Upper lobe of left lung (tissue), 6 donors: ENCODE measurements around the gene HCFC1. TPM values are rescaled to one million over a fixed set of nuclear protein-coding genes. Genes with fewer than 3 reads are reported as not detected.

Experiments used
- ATAC-seq, 2 donors: fragments of 200-7000 bp; cut with Tn5 transposase; one replicate each; pipeline ENCODE4 v1.9.1; 2022; ENCODE audit warnings: mild to moderate bottlenecking in 2 of 2, moderate library complexity in 2 of 2; ENCODE audit not compliant: low FRiP score in 2 of 2
- DNase-seq, 2 donors: peaks; one replicate each; pipeline ENCODE4 v3.0.0-alpha.2; 2019 to 2020
- H3K27ac ChIP-seq, 4 donors: fragments of 200-600 bp; sonication (generic); one replicate each; pipeline ENCODE4 v1.5.1; 2016 to 2019
- H3K27me3 ChIP-seq, 4 donors: fragments of 200-600 bp; sonication (generic); one replicate each; pipeline ENCODE4 v1.5.1; 2017 to 2019
- H3K36me3 ChIP-seq, 4 donors: fragments of 200-600 bp; sonication (generic); one replicate each; pipeline ENCODE4 v1.5.1; 2016 to 2019
- H3K4me1 ChIP-seq, 4 donors: fragments of 200-600 bp; sonication (generic); one replicate each; pipeline ENCODE4 v1.5.1; 2018 to 2019
- H3K4me3 ChIP-seq, 4 donors: fragments of 200-600 bp; sonication (generic); one replicate each; pipeline ENCODE4 v1.5.1; 2017 to 2019; ENCODE audit warnings: mild to moderate bottlenecking in 2 of 4, moderate library complexity in 1 of 4
- H3K9me3 ChIP-seq, 4 donors: fragments of 200-600 bp; sonication (generic); one replicate each; pipeline ENCODE4 v1.5.1; 2018 to 2019
- EP300 ChIP-seq, 4 donors: sonication (generic); formaldehyde crosslinking; IDR thresholded peaks; one replicate each; pipeline ENCODE4 v1.5.1; 2017; ENCODE audit warnings: antibody characterized with exemption in 4 of 4, control low read depth in 2 of 4
- POLR2A ChIP-seq, 4 donors: fragments of 450-650 bp; IDR thresholded peaks; one replicate each; pipeline ENCODE4 v1.5.1; 2016 to 2017; ENCODE audit warnings: antibody characterized with exemption in 4 of 4, mild to moderate bottlenecking in 2 of 4
- POLR2AphosphoS5 ChIP-seq, 2 donors: sonication (generic); formaldehyde crosslinking; IDR thresholded peaks; one replicate each; pipeline ENCODE4 v1.5.1; 2017; ENCODE audit warnings: antibody characterized with exemption in 2 of 2
- WGBS, 2 donors: methylation state at CpG; one replicate each; pipeline ENCODE4 v1.1.5; 2017 to 2018; 5-methylcytosine and 5-hydroxymethylcytosine counted together
- total RNA-seq, 6 donors: library from RNA; depleted of rRNA in 4 of 6; stranded (reverse); fragments of >200 nt in 4 of 6; gene quantifications; one replicate each; pipeline versions ENCODE4 v1.1.0 to v1.2.1, GENCODE V29; 2016 to 2021
- TF ChIP-seq, protein P1 (sequence below), 6 experiments: fragments of 450-650 bp in 4 of 6; fragments of 200-600 bp in 2 of 6; sonication (generic) in 2 of 6; IDR thresholded peaks; one replicate each; pipeline ENCODE4 v1.5.1; 2016 to 2019; ENCODE audit warnings: antibody characterized with exemption in 6 of 6
- donor health status: DM: no; HTN: no; CAD: no; lungs with moderate emphysema.
- donor health status: DM: no; HTN: yes; CAD: no; lungs with severe emphysema.

Gene HCFC1
- total RNA-seq, 6 donors from 2014 or later, result 40.8 to 78.9 (median 52.2) TPM

DNA sequence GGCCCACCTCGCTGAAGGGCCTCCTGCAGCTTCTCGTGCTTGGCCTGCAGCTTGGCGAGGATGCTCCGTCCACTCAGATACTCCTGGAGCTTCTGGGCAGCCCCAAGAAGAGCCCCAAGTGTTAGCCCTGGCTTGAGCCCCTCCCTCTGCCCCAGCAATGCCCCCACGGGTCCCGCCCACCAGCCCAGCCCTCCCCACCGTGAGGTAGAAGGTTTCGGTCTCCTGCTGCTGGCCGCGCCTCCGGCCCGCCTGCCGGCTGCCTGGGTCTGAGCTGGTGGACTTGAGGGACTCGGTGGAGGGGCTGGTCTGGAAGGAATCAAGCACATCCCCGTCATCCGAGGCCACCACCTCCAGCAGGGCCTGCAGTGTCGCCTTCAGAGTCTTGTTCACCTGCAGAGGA lies 58.4 kb downstream of the HCFC1 start:
- H3K36me3 ChIP-seq, result peaks cover 0 to 38% (median 3%) of the 10 kb centered on the region in 4 donors
- peak in 1 of 2 donors; percentile 34 for DNase-seq
- no peaks in the 10 kb centered on the region for H3K9me3 ChIP-seq
- no peaks in the 10 kb centered on the region for H3K4me1 ChIP-seq
- 87% methylated on average over 16 of the region's 17 CpGs; no CpG with 5 or more reads in 1 of the 2 donors for WGBS, 2 donors
- H3K27me3 ChIP-seq, result no peaks in the 10 kb centered on the region
- no peak overlapping the region for H3K4me3 ChIP-seq
- no peak for ATAC-seq
- no peak for TF ChIP-seq EP300 (IDR thresholded peaks at IDR 0.05)
- no peak for TF ChIP-seq POLR2AphosphoS5 (IDR thresholded peaks at IDR 0.05)
- TF ChIP-seq, protein P1, sequence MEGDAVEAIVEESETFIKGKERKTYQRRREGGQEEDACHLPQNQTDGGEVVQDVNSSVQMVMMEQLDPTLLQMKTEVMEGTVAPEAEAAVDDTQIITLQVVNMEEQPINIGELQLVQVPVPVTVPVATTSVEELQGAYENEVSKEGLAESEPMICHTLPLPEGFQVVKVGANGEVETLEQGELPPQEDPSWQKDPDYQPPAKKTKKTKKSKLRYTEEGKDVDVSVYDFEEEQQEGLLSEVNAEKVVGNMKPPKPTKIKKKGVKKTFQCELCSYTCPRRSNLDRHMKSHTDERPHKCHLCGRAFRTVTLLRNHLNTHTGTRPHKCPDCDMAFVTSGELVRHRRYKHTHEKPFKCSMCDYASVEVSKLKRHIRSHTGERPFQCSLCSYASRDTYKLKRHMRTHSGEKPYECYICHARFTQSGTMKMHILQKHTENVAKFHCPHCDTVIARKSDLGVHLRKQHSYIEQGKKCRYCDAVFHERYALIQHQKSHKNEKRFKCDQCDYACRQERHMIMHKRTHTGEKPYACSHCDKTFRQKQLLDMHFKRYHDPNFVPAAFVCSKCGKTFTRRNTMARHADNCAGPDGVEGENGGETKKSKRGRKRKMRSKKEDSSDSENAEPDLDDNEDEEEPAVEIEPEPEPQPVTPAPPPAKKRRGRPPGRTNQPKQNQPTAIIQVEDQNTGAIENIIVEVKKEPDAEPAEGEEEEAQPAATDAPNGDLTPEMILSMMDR (IDR thresholded peaks at IDR 0.05), result no peak
- TF ChIP-seq POLR2A (IDR thresholded peaks at IDR 0.05), result no peak
- H3K27ac ChIP-seq, result no peak overlapping the region

DNA sequence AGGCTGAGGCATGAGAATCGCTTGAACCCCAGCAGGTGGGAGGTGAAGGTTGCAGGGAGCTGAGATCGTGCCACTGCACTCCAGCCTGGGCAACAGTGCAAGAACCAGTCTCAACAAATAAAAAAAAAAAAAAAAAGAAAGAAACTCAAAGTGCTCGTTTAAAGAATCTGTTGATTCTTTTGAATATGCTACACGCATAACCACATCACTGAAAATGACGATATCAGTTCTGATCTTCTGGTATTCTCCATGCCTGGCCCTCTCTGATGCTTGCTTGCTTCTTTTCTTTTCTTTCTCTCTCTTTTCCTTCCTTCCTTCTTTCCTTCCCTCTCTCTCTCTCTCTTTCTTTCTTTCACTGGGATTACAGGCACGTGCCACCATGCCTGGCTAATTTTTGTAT lies 59.8 kb downstream of the HCFC1 start:
- TF ChIP-seq, protein P1 (IDR thresholded peaks at IDR 0.05), result no peak
- TF ChIP-seq POLR2AphosphoS5 (IDR thresholded peaks at IDR 0.05), result no peak
- no peak for TF ChIP-seq EP300 (IDR thresholded peaks at IDR 0.05)
- TF ChIP-seq POLR2A (IDR thresholded peaks at IDR 0.05), result no peak
- H3K9me3 ChIP-seq, result no peaks in the 10 kb centered on the region
- H3K4me1 ChIP-seq, result no peaks in the 10 kb centered on the region
- no peak overlapping the region for H3K4me3 ChIP-seq
- no peak for ATAC-seq
- no peak for DNase-seq
- no peak overlapping the region for H3K27ac ChIP-seq
- WGBS, 2 donors, result 84 to 92% methylated on average over 6 of the region's 6 CpGs
- H3K36me3 ChIP-seq, result peaks cover 0 to 36% (median 3%) of the 10 kb centered on the region in 4 donors
- H3K27me3 ChIP-seq, result no peaks in the 10 kb centered on the region

DNA sequence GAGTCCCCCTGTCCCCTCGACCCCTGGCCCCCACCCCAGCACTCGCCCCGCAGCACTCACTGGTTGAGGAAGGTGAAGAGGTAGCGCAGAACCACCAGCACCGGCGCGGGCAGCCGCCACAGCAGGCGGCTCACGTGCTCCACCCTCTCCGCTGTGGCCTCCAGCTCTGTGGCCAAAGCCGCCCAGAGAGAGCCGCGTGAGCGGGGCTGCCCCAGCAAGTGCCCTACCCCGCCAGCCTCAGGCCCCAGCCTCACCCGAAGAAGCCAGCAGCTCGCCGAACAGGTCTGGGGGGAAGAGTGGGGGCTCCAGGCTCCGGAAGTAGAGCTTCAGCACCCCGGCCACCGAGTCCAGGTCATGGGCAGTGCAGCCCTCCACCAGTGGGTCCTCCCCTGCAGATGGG lies 61.2 kb downstream of the HCFC1 start:
- Histone ChIP-seq H3K27me3 (no peaks in the 10 kb centered on the region), H3K9me3 (no peaks in the 10 kb centered on the region), H3K4me3 (no peak overlapping the region), H3K27ac (no peak overlapping the region), H3K4me1 (no peaks in the 10 kb centered on the region), H3K36me3 (peaks cover 0 to 36% (median 3%) of the 10 kb centered on the region in 4 donors)
- 93% methylated on average over 14 of the region's 22 CpGs; no CpG with 5 or more reads in 1 of the 2 donors for WGBS, 2 donors
- TF ChIP-seq EP300 (IDR thresholded peaks at IDR 0.05) (no peak), POLR2AphosphoS5 (IDR thresholded peaks at IDR 0.05) (no peak), POLR2A (IDR thresholded peaks at IDR 0.05) (no peak)
- TF ChIP-seq, protein P1 (IDR thresholded peaks at IDR 0.05), result no peak
- DNase-seq (no peak), ATAC-seq (no peak)

DNA sequence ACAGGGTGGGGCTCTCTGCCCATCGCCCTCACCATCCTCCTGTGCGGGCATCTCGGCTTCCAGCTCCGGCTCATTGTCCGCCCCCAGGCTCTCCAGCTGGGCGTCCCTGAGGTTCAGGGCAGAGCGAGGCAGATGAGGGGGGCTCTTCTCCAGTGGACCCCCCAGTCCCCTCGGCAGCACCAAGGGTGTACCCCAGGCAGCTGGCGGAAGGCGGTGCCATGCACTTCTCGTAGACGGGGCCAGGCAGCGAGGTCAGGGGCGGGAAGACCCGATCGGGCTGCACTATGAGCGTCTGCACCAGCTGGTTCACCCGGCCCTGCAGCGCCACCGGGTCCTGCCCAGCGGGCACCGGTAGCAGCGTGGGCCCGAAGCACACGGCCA lies 61.6 kb downstream of the HCFC1 start:
- no peaks in the 10 kb centered on the region for H3K9me3 ChIP-seq
- WGBS, 2 donors, result 96% methylated on average over 25 of the region's 25 CpGs; no CpG with 5 or more reads in 1 of the 2 donors
- no peak overlapping the region for H3K4me3 ChIP-seq
- no peak for DNase-seq
- no peaks in the 10 kb centered on the region for H3K27me3 ChIP-seq
- peaks cover 0 to 4% (median 0%) of the 10 kb centered on the region in 4 donors for H3K4me1 ChIP-seq
- H3K36me3 ChIP-seq, result peaks cover 0 to 36% (median 3%) of the 10 kb centered on the region in 4 donors
- TF ChIP-seq EP300 (IDR thresholded peaks at IDR 0.05), result no peak
- no peak for TF ChIP-seq POLR2A (IDR thresholded peaks at IDR 0.05)
- TF ChIP-seq POLR2AphosphoS5 (IDR thresholded peaks at IDR 0.05), result no peak
- TF ChIP-seq, protein P1 (IDR thresholded peaks at IDR 0.05), result no peak
- H3K27ac ChIP-seq, result no peak overlapping the region
- ATAC-seq, result no peak
